Psoas muscle (tissue), 8 donors: ENCODE measurements around the gene ANKH. TPM values are rescaled to one million over a fixed set of nuclear protein-coding genes. Genes with fewer than 3 reads are reported as not detected.

Experiments
- ATAC-seq, 4 donors: fragments of 200-7000 bp; cut with Tn5 transposase; one replicate each; pipeline ENCODE4 v1.9.1; 2020; ENCODE audit warnings: moderate library complexity in 3 of 4, mild to moderate bottlenecking in 2 of 4
- DNase-seq, 2 donors: peaks; one replicate each; pipeline ENCODE4 v3.0.0-alpha.2; 2020
- H3K27ac ChIP-seq: fragments of 200-600 bp; one replicate; pipeline ENCODE4 v1.8.0; 2022
- H3K27me3 ChIP-seq, 3 donors: fragments of 200-600 bp in 1 of 3; one replicate each; pipeline versions ENCODE4 v1.6.1 to v1.8.0; 2013 to 2022; ENCODE audit warnings: low read length in 2 of 3, mild to moderate bottlenecking in 2 of 3, moderate library complexity in 1 of 3; ENCODE audit not compliant: insufficient read depth in 3 of 3
- H3K36me3 ChIP-seq, 2 donors: fragments of 200-600 bp in 1 of 2; one replicate each; pipeline versions ENCODE4 v1.6.1 to v1.8.0; 2013 to 2022; ENCODE audit warnings: low read depth in 1 of 2, mild to moderate bottlenecking in 1 of 2, moderate library complexity in 1 of 2; ENCODE audit not compliant: insufficient read depth in 1 of 2
- H3K4me1 ChIP-seq: fragments of 200-600 bp; one replicate; pipeline ENCODE4 v1.8.0; 2022
- H3K4me3 ChIP-seq: fragments of 200-600 bp; one replicate; pipeline ENCODE4 v1.8.0; 2022; ENCODE audit warnings: mild to moderate bottlenecking
- H3K9me3 ChIP-seq: fragments of 200-600 bp; one replicate; pipeline ENCODE4 v1.8.0; 2022
- CTCF ChIP-seq: fragments of 200-600 bp; IDR thresholded peaks from one replicate; pipeline ENCODE4 v1.8.0; 2022; ENCODE audit warnings: antibody characterized with exemption
- WGBS, 3 donors: extraction: QIAGEN DNeasy Blood & Tissue Kit; methylation state at CpG; one replicate each; pipeline versions ENCODE4 v1.1.6 to v1.1.7; 2013; 5-methylcytosine and 5-hydroxymethylcytosine counted together
- intact Hi-C, 2 donors: fragments of 100-400 bp; cut with DNase I; formaldehyde crosslinking; loops; one replicate each; pipeline versions ENCODE4 v1.11.0 to v1.14.2; 2022
- polyA plus RNA-seq, 3 donors: library from polyadenylated mRNA; stranded (reverse); fragments of 200-250 nt; gene quantifications; one replicate each; pipeline ENCODE4 v1.2.3, GENCODE V29; 2013
- total RNA-seq, 4 donors: library from RNA; stranded (reverse); fragmentation: NEBNext Ultra II Directional in 2 of 4; extraction: Animal tissue kit (Norgen Biotek cat#: 25700) in 2 of 4; gene quantifications; one replicate each; pipeline versions ENCODE4 v1.2.1 to v1.2.4, GENCODE V29; 2021 to 2023
- donor health status: healthy with polysubstance abuse.
- donor health status: DM: no; HTN: no; CAD: no; lungs with moderate emphysema.
- donor health status: Bipolar disorder and iron deficiency.
- donor health status: healthy.
- donor health status: DM: yes; HTN: yes; CAD: no.
- donor health status: DM: no; HTN: no; CAD: no.
- donor health status: DM: no; HTN: no; CAD: no.
- donor health status: DM: yes; HTN: yes; CAD: no.

The ANKH gene
- total and polyA plus RNA-seq, 7 donors, result 24.0 to 92.8 (median 63.0) TPM

- Histone ChIP-seq H3K4me1 (peaks cover 15% of the 10 kb centered on the region), H3K27ac (peak overlapping the region; percentile 71), H3K9me3 (no peaks in the 10 kb centered on the region), H3K27me3 (no peaks in the 10 kb centered on the region), H3K4me3 (no peak overlapping the region), H3K36me3 (peaks cover 3 to 72% of the 10 kb centered on the region in 2 donors)
- ATAC-seq (no peak), DNase-seq (no peak)
- 93 to 99% (median 96%) methylated on average over 3 of the region's 3 CpGs for WGBS, 3 donors
- intact Hi-C loops, result no loop called here
- no peak for TF ChIP-seq CTCF
Measured at GRCh38 chr5:14715481-14715880, 156.1 kb downstream of the ANKH start.

- ATAC-seq (peak; percentile 93 to 97 (median 96)), DNase-seq (peak in 1 of 2 donors; percentile 69)
- Histone ChIP-seq H3K4me1 (peaks cover 15% of the 10 kb centered on the region), H3K4me3 (no peak overlapping the region), H3K9me3 (no peaks in the 10 kb centered on the region), H3K27ac (peak overlapping the region; percentile 71), H3K27me3 (no peaks in the 10 kb centered on the region), H3K36me3 (peaks cover 3 to 80% of the 10 kb centered on the region in 2 donors)
- 90 to 96% (median 93%) methylated on average over 6 of the region's 6 CpGs for WGBS, 3 donors
- intact Hi-C loops, result no loop called here
- no peak for TF ChIP-seq CTCF
Measured at GRCh38 chr5:14714706-14715105, 156.9 kb downstream of the ANKH start.

- TF ChIP-seq CTCF, result no peak
- ATAC-seq (peak in 2 of 4 donors; percentile 11), DNase-seq (no peak)
- intact Hi-C loops, result no loop called here
- H3K27me3 ChIP-seq, result no peaks in the 10 kb centered on the region
- WGBS, 3 donors, result 94 to 96% (median 94%) methylated on average over 22 to 23 of the region's 23 CpGs
- H3K4me3 ChIP-seq, result no peak overlapping the region
- peaks cover 15% of the 10 kb centered on the region for H3K4me1 ChIP-seq
- peaks cover 3 to 89% of the 10 kb centered on the region in 2 donors for H3K36me3 ChIP-seq
- H3K9me3 ChIP-seq, result no peaks in the 10 kb centered on the region
- peak overlapping the region; percentile 71 for H3K27ac ChIP-seq
Measured at GRCh38 chr5:14713476-14714390, 157.8 kb downstream of the ANKH start.

GRCh38 chr5:14712666-14713065 is 158.9 kb downstream of the ANKH start:
- Histone ChIP-seq H3K36me3 (peaks cover 3 to 95% of the 10 kb centered on the region in 2 donors), H3K27ac (no peak overlapping the region), H3K4me1 (peaks cover 15% of the 10 kb centered on the region), H3K9me3 (no peaks in the 10 kb centered on the region), H3K4me3 (no peak overlapping the region), H3K27me3 (no peaks in the 10 kb centered on the region)
- TF ChIP-seq CTCF, result no peak
- WGBS, 3 donors, result 97 to 98% (median 97%) methylated on average over 17 of the region's 17 CpGs
- ATAC-seq, result no peak
- intact Hi-C loops, result no loop called here
- DNase-seq, result no peak
